H1 (cell line): ENCODE results near the gene FLRT1. TPM values are rescaled to one million over a fixed set of nuclear protein-coding genes. Genes with fewer than 3 reads are reported as not detected.

Source experiments
- CTCF ChIA-PET: fragments of 300-600 bp; sonication (Branson Sonifier 250); formaldehyde crosslinking; loops from one replicate; lab custom pipeline; 2021; ENCODE audit not compliant: partially characterized antibody; lab: Charles Lee
- POLR2A ChIA-PET: fragments of 300-600 bp; sonication (Branson Sonifier 250); formaldehyde crosslinking; loops from one replicate; lab custom pipeline; 2021; ENCODE audit warnings: inconsistent platforms; ENCODE audit not compliant: partially characterized antibody; lab: Charles Lee
- DNase-seq, 2 experiments: peaks; one replicate each; pipeline versions ENCODE4 v3.0.0 to v3.0.0-alpha.2; 2010 to 2022; ENCODE audit warnings: low spot score in 2 of 2, low read depth in 1 of 2, mixed read lengths in 1 of 2
- FAIRE-seq: peaks from 2 replicates; lab custom pipeline; 2011; peaks lifted over from hg19 to GRCh38; lab: Jason Lieb, UNC
- H2AFZ ChIP-seq: 2 replicates; pipeline ENCODE4 v1.8.1; 2012; ENCODE audit warnings: low read length, inconsistent platforms
- H2AK5ac ChIP-seq: 2 replicates; pipeline ENCODE4 v1.6.1; 2013; ENCODE audit warnings: low read depth, low read length
- H2BK120ac ChIP-seq: replicated peaks from 2 replicates; pipeline ENCODE3; 2013; ENCODE audit warnings: low read depth, low read length, inconsistent platforms
- H2BK12ac ChIP-seq: 2 replicates; pipeline ENCODE4 v1.6.1; 2013; ENCODE audit warnings: low read depth, low read length
- H2BK15ac ChIP-seq: 2 replicates; pipeline ENCODE4 v1.6.1; 2013; ENCODE audit warnings: low read length
- H2BK20ac ChIP-seq: 2 replicates; pipeline ENCODE4 v1.6.1; 2013; ENCODE audit warnings: low read length
- H2BK5ac ChIP-seq: 2 replicates; pipeline ENCODE4 v1.6.1; 2013; ENCODE audit warnings: low read depth, low read length
- H3K14ac ChIP-seq: 2 replicates; pipeline ENCODE4 v1.6.1; 2013; ENCODE audit warnings: inconsistent platforms; ENCODE audit not compliant: insufficient read length
- H3K18ac ChIP-seq: 2 replicates; pipeline ENCODE4 v1.6.1; 2013; ENCODE audit warnings: low read length; ENCODE audit errors: extremely low read depth
- H3K23ac ChIP-seq: 2 replicates; pipeline ENCODE4 v1.6.1; 2013; ENCODE audit warnings: inconsistent platforms; ENCODE audit not compliant: insufficient read length
- H3K23me2 ChIP-seq: 2 replicates; pipeline ENCODE4 v1.6.1; 2013; ENCODE audit warnings: low read depth, low read length
- H3K27ac ChIP-seq: 2 replicates; pipeline ENCODE4 v1.6.1; 2011; ENCODE audit warnings: low read depth, low read length, inconsistent platforms
- H3K27me3 ChIP-seq, 4 experiments: replicated peaks in 1 of 4; 1 replicate in 1 of 4; 2 replicates in 3 of 4; pipeline versions ENCODE4 v1.6.1 to v1.8.1; 2011 to 2013; ENCODE audit warnings: low read length in 3 of 4, mild to moderate bottlenecking in 3 of 4, inconsistent platforms in 2 of 4, mixed read lengths in 2 of 4, moderate library complexity in 1 of 4; ENCODE audit not compliant: control insufficient read depth in 3 of 4, insufficient read depth in 3 of 4; ENCODE audit errors: extremely low read depth in 1 of 4
- H3K36me3 ChIP-seq, 4 experiments: 2 replicates each; pipeline versions ENCODE4 v1.6.1 to v1.8.1; 2011 to 2013; ENCODE audit warnings: mild to moderate bottlenecking in 4 of 4, low read length in 3 of 4, moderate library complexity in 2 of 4, control low read depth in 1 of 4, inconsistent platforms in 1 of 4; ENCODE audit not compliant: insufficient read depth in 4 of 4, control insufficient read depth in 2 of 4
- H3K4ac ChIP-seq: replicated peaks from 2 replicates; pipeline ENCODE3; 2013; ENCODE audit warnings: low read length, low read depth, mixed read lengths, inconsistent platforms; ENCODE audit not compliant: insufficient read length
- H3K4me1 ChIP-seq, 4 experiments: replicated peaks in 1 of 4; 1 replicate in 1 of 4; 2 replicates in 3 of 4; pipeline versions ENCODE4 v1.6.1 to v1.8.1; 2011 to 2013; ENCODE audit warnings: low read length in 3 of 4, inconsistent platforms in 2 of 4, mixed read lengths in 1 of 4; ENCODE audit not compliant: insufficient read depth in 4 of 4, control insufficient read depth in 3 of 4
- H3K4me2 ChIP-seq, 2 experiments: 2 replicates each; pipeline versions ENCODE4 v1.6.1 to v1.8.1; 2011 to 2013; ENCODE audit warnings: low read depth in 2 of 2, low read length in 2 of 2, control low read depth in 1 of 2, inconsistent platforms in 1 of 2, mild to moderate bottlenecking in 1 of 2; ENCODE audit not compliant: insufficient read depth in 1 of 2
- H3K4me3 ChIP-seq, 4 experiments: fragments of 200-600, 300-600 bp in 1 of 4; sonication (generic), shearing (Covaris generic), sonication (Bioruptor Twin) in 1 of 4; 2 replicates each; pipeline versions ENCODE4 v1.5.1 to v1.8.1; 2011 to 2016; ENCODE audit warnings: low read length in 4 of 4, low read depth in 3 of 4, control low read depth in 2 of 4, inconsistent platforms in 2 of 4, mild to moderate bottlenecking in 2 of 4, mixed read lengths in 1 of 4, moderate library complexity in 1 of 4; ENCODE audit not compliant: insufficient read depth in 2 of 4; ENCODE audit errors: extremely low read depth in 1 of 4
- H3K56ac ChIP-seq: replicated peaks from 2 replicates; pipeline ENCODE3; 2013; ENCODE audit warnings: low read depth, mild to moderate bottlenecking, mixed read lengths, low read length, inconsistent platforms; ENCODE audit not compliant: insufficient read length
- H3K79me1 ChIP-seq: 2 replicates; pipeline ENCODE4 v1.6.1; 2013; ENCODE audit warnings: low read depth, low read length, control low read depth
- H3K79me2 ChIP-seq, 2 experiments: 2 replicates each; pipeline versions ENCODE4 v1.6.1 to v1.8.1; 2012 to 2013; ENCODE audit warnings: low read length in 2 of 2, mild to moderate bottlenecking in 2 of 2, inconsistent platforms in 1 of 2; ENCODE audit not compliant: insufficient read depth in 2 of 2, control insufficient read depth in 1 of 2
- H3K9ac ChIP-seq, 4 experiments: replicated peaks in 1 of 4; 1 replicate in 1 of 4; 2 replicates in 3 of 4; pipeline versions ENCODE4 v1.6.1 to v1.8.1; 2011 to 2013; ENCODE audit warnings: low read depth in 3 of 4, low read length in 3 of 4, control low read depth in 2 of 4, mild to moderate bottlenecking in 2 of 4, moderate library complexity in 2 of 4, inconsistent platforms in 1 of 4; ENCODE audit errors: extremely low read depth in 1 of 4
- H3K9me3 ChIP-seq, 2 experiments: 2 replicates each; pipeline versions ENCODE4 v1.6.1 to v1.8.1; 2012 to 2013; ENCODE audit warnings: mild to moderate bottlenecking in 2 of 2, moderate library complexity in 2 of 2, control low read depth in 1 of 2, inconsistent platforms in 1 of 2, low read depth in 1 of 2, low read length in 1 of 2, mixed read lengths in 1 of 2; ENCODE audit not compliant: insufficient read depth in 2 of 2
- H4K20me1 ChIP-seq, 2 experiments: replicated peaks in 1 of 2; 2 replicates each; pipeline versions ENCODE3 to v1.8.1; 2011 to 2013; ENCODE audit warnings: inconsistent platforms in 2 of 2, low read length in 2 of 2, mild to moderate bottlenecking in 1 of 2; ENCODE audit not compliant: insufficient read depth in 2 of 2, control insufficient read depth in 1 of 2
- H4K5ac ChIP-seq: 2 replicates; pipeline ENCODE4 v1.6.1; 2013; ENCODE audit warnings: low read length, low read depth, mixed read lengths, inconsistent platforms; ENCODE audit not compliant: insufficient read length
- H4K8ac ChIP-seq: 2 replicates; pipeline ENCODE4 v1.8.0; 2013; ENCODE audit warnings: mild to moderate bottlenecking, moderate library complexity, low read length, inconsistent platforms; ENCODE audit not compliant: insufficient read depth; ENCODE audit errors: extremely low read depth
- H4K91ac ChIP-seq: replicated peaks from 2 replicates; pipeline ENCODE3; 2013; ENCODE audit warnings: low read length, mixed read lengths, inconsistent platforms; ENCODE audit not compliant: insufficient read length
- BACH1 ChIP-seq: IDR thresholded peaks from 2 replicates; pipeline ENCODE4 v1.6.1; 2012; ENCODE audit warnings: low read length, improper control_type of control experiment
- CTBP2 ChIP-seq: IDR thresholded peaks from 2 replicates; pipeline ENCODE4 v1.7.0; 2011; ENCODE audit warnings: borderline replicate concordance, mild to moderate bottlenecking, moderate library complexity, mixed read lengths, low read length; ENCODE audit not compliant: insufficient read depth, insufficient read length
- FOSL1 ChIP-seq: IDR thresholded peaks from 2 replicates; pipeline ENCODE4 v1.6.1; 2011; ENCODE audit warnings: mild to moderate bottlenecking, low read depth, low read length, moderate library complexity; ENCODE audit not compliant: insufficient read depth
- JUND ChIP-seq: IDR thresholded peaks from 2 replicates; pipeline ENCODE4 v1.6.1; 2011; ENCODE audit warnings: mild to moderate bottlenecking, improper control_type of control experiment, low read length
- KDM1A ChIP-seq: fragments of 200-600, 300-600 bp; sonication (generic); IDR thresholded peaks from 2 replicates; pipeline ENCODE4 v1.7.1; 2016; ENCODE audit warnings: mild to moderate bottlenecking, low read length, borderline replicate concordance
- SIN3A ChIP-seq, 2 experiments: IDR thresholded peaks in 1 of 2; conservative IDR thresholded peaks in 1 of 2; 2 replicates each; pipeline ENCODE4 v1.6.1; 2011 to 2012; ENCODE audit warnings: low read length in 2 of 2, improper control_type of control experiment in 1 of 2, low read depth in 1 of 2, mild to moderate bottlenecking in 1 of 2
- TEAD4 ChIP-seq: IDR thresholded peaks from 2 replicates; pipeline ENCODE4 v1.6.1; 2012; ENCODE audit warnings: low read depth, low read length, inconsistent platforms, mixed read lengths
- WGBS, 2 experiments: shearing (Covaris generic) in 1 of 2; methylation state at CpG; one replicate each; pipeline versions ENCODE4 v1.1.6 to v1.1.7; 2013 to 2015; ENCODE audit warnings: low lambda C conversion rate in 2 of 2, mixed read lengths in 2 of 2, inconsistent platforms in 1 of 2, low coverage in 1 of 2, missing lambda C conversion rate in 1 of 2; ENCODE audit not compliant: insufficient replicate concordance in 2 of 2, insufficient coverage in 1 of 2, insufficient read length in 1 of 2; ENCODE audit errors: extremely low coverage in 1 of 2, missing lambda C conversion rate in 1 of 2; 5-methylcytosine and 5-hydroxymethylcytosine counted together
- polyA plus RNA-seq, 7 experiments: library from polyadenylated mRNA; depleted of rRNA in 3 of 7; stranded (reverse) in 5 of 7; unstranded in 2 of 7; fragments of >200 nt in 5 of 7; fragments of 200-250 nt in 2 of 7; gene quantifications; 1 replicate in 5 of 7; 2 replicates in 1 of 7; 4 replicates in 1 of 7; pipeline versions ENCODE4 v1.2.1 to v1.2.3, GENCODE V29; 2011 to 2013; ENCODE audit warnings: missing spikeins in 2 of 7, mixed read lengths in 2 of 7
- total RNA-seq: library from RNA; stranded (reverse); fragmentation: NEBNext Ultra II Directional; extraction: Animal tissue kit (Norgen Biotek cat#: 25700); gene quantifications from 2 replicates; pipeline ENCODE4 v1.2.1, GENCODE V29; 2021
- TF ChIP-seq, protein P1 (sequence below), 3 experiments: IDR thresholded peaks; 1 replicate in 2 of 3; 2 replicates in 1 of 3; pipeline versions ENCODE4 v1.5.1 to v1.6.1; 2011; ENCODE audit warnings: low read length in 3 of 3, mild to moderate bottlenecking in 3 of 3, inconsistent platforms in 2 of 3, low read depth in 1 of 3, moderate library complexity in 1 of 3; ENCODE audit not compliant: insufficient read depth in 1 of 3; ENCODE audit errors: control extremely low read depth in 1 of 3
- TF ChIP-seq, protein P2 (sequence below): IDR thresholded peaks from 2 replicates; pipeline ENCODE4 v1.6.1; 2011; ENCODE audit warnings: low read length, improper control_type of control experiment

FLRT1 gene
- total and polyA plus RNA-seq, 2 of the 8 experiments (the other 6 are each of a cell fraction or from before 2014, with no cell fraction given) = 0.14 to 0.28 TPM

DNA sequence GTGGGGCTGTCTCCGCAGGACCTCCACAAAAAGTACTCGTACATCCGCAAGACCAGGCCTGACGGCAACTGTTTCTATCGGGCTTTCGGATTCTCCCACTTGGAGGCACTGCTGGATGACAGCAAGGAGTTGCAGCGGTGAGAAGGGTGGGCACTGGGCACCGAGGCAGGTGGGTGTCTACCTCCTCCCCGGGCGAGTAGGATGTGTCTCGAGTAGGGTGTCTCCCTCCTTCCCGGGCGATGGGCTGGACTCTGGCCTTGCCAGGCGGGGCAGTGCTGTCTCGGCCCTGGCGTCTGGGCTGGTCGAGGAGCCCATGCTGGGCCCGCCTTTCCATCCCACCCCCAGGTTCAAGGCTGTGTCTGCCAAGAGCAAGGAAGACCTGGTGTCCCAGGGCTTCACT is 39.2 kb upstream of the FLRT1 start:
- Histone ChIP-seq H3K79me2 (peaks cover 0 to 3% of the 10 kb centered on the region in 2 experiments; a peak in 1 of 4 replicates), H2BK20ac (no peak overlapping the region), H2AFZ (no peak overlapping the region), H2BK120ac (no peak overlapping the region), H4K20me1 (peaks cover 6 to 34% of the 10 kb centered on the region in 2 experiments), H3K4me1 (peaks cover 2 to 23% (median 9%) of the 10 kb centered on the region in 4 experiments; a peak in 6 of 7 replicates), H4K8ac (peak overlapping the region; percentile 57), H2BK5ac (no peak overlapping the region), H3K4ac (no peak overlapping the region), H4K5ac (no peak overlapping the region), H2AK5ac (no peak overlapping the region), H3K23ac (no peak overlapping the region), H3K27me3 (peaks cover 2 to 13% (median 8%) of the 10 kb centered on the region in 4 experiments; a peak in 6 of 7 replicates), H3K23me2 (peaks cover 18% of the 10 kb centered on the region; the same call in 1 of the 2 replicates), H3K36me3 (peaks cover 9 to 24% (median 16%) of the 10 kb centered on the region in 4 experiments), H2BK12ac (no peak overlapping the region), H3K18ac (no peak overlapping the region), H3K9me3 (no peaks in the 10 kb centered on the region), H3K9ac (no peak overlapping the region), H3K56ac (no peak overlapping the region), H3K79me1 (peaks cover 13% of the 10 kb centered on the region), H3K14ac (no peak overlapping the region), H2BK15ac (no peak overlapping the region), H3K27ac (no peak overlapping the region), H4K91ac (no peak overlapping the region), H3K4me2 (no peak overlapping the region), H3K4me3 (no peak overlapping the region)
- 87% methylated on average over 18 of the region's 18 CpGs; no CpG with 5 or more reads in 1 of the 2 experiments for WGBS, 2 experiments
- DNase-seq = no peak
- FAIRE-seq = no peak
- ChIA-PET CTCF (interaction anchor here (0.8 to 2.8 kb wide), 2 partner anchors 37 to 151 kb away, joined by 4 to 7 read pairs; no protein-coding TSS in a partner anchor), POLR2A (interaction anchor here (2.0 to 3.0 kb wide), 2 partner anchors 9 to 12 kb away, joined by 7 to 17 read pairs; partner anchors contain the start of gene OTUB1)
- TF ChIP-seq FOSL1 = no peak
- TF ChIP-seq BACH1 = no peak
- TF ChIP-seq, protein P1, sequence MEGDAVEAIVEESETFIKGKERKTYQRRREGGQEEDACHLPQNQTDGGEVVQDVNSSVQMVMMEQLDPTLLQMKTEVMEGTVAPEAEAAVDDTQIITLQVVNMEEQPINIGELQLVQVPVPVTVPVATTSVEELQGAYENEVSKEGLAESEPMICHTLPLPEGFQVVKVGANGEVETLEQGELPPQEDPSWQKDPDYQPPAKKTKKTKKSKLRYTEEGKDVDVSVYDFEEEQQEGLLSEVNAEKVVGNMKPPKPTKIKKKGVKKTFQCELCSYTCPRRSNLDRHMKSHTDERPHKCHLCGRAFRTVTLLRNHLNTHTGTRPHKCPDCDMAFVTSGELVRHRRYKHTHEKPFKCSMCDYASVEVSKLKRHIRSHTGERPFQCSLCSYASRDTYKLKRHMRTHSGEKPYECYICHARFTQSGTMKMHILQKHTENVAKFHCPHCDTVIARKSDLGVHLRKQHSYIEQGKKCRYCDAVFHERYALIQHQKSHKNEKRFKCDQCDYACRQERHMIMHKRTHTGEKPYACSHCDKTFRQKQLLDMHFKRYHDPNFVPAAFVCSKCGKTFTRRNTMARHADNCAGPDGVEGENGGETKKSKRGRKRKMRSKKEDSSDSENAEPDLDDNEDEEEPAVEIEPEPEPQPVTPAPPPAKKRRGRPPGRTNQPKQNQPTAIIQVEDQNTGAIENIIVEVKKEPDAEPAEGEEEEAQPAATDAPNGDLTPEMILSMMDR (IDR thresholded peaks at IDR 0.05; ENCODE audit: control extremely low read depth in 1 of 3, insufficient read depth in 1 of 3, low read depth in 1 of 3, low read length in 3 of 3) = no peak
- no peak for TF ChIP-seq CTBP2
- TF ChIP-seq, protein P2, sequence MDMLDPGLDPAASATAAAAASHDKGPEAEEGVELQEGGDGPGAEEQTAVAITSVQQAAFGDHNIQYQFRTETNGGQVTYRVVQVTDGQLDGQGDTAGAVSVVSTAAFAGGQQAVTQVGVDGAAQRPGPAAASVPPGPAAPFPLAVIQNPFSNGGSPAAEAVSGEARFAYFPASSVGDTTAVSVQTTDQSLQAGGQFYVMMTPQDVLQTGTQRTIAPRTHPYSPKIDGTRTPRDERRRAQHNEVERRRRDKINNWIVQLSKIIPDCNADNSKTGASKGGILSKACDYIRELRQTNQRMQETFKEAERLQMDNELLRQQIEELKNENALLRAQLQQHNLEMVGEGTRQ = no peak
- TF ChIP-seq SIN3A (conservative IDR thresholded peaks at IDR 0.05 in 1 of 2, IDR thresholded peaks at IDR 0.05 in 1 of 2; ENCODE audit: low read depth in 1 of 2, low read length in 2 of 2) = no peak
- TF ChIP-seq KDM1A = no peak
- no peak for TF ChIP-seq JUND
- no peak for TF ChIP-seq TEAD4
